Fibroblast of pulmonary artery (primary cell): Measurements from ENCODE around the gene B3GAT1.
A peak's percentile ranks its signal among the peaks of the same experiment; 100 is the strongest.

Experiments
- DNase-seq: peaks from one replicate; pipeline ENCODE4 v3.0.0-alpha.2; 2010; ENCODE audit warnings: low read depth
- H3K4me3 ChIP-seq: replicated peaks from 2 replicates; pipeline ENCODE4 v1.5.1; 2011; ENCODE audit warnings: low read depth, mild to moderate bottlenecking, control low read depth, low read length, moderate library complexity
- CTCF ChIP-seq: IDR thresholded peaks from 2 replicates; pipeline ENCODE4 v1.5.1; 2011; ENCODE audit warnings: mild to moderate bottlenecking, control low read depth, low read length, inconsistent platforms; ENCODE audit errors: missing control alignments

Gene B3GAT1

GRCh38 chr11:134331354-134332188 is 80.5 kb downstream of the B3GAT1 start, which contains the start of gene GLB1L2:
GLB1L2 (plus strand) TSS chr11:134331988; CDS start chr11:134332062, 74 bp downstream.
- peak; percentile 38 for DNase-seq
- peak within 1 kb of the TSS; percentile 42 for H3K4me3 ChIP-seq
- TF ChIP-seq CTCF, result no peak

DNA sequence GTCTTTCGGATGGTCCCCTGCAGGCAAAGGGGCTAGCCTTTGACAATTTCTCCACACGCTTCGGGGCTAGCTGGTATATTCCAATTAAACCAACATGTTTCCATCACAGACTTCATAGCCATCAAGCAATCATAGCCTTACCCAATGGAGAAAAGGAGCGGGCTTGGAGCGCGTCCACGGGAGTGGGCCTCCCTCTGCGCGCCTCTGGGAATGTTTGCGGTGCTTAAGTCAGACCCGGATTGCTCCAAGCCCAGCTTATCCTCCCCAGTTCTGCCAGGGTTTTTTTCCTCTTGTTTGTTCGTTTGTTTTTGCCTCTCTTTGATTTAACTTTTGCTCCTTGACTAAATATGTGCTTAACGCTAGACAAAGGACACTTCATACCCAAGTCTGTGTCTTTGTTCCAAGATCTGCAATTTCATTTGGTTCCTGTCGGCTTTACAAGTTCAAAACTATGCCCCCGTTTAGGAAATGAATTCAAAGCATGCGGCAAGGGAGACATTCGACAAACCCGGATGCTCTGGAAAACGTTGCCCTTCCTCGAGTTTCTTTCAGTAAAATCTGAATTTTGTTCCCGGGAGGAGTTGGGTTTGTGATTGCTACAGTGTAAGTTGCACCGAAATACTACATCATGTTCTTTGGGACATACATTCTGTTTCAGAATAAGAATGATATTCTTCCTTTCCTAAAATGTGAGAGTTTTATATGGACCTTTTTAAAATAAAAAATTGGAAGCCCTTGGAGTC is 81.3 kb downstream of the B3GAT1 start:
- H3K4me3 ChIP-seq, result peak overlapping the region; percentile 41

More for the DNA sequence above, 81.3 kb downstream of the B3GAT1 start:
- no peak for TF ChIP-seq CTCF
- DNase-seq, result no peak
